C4-2B (cell line): ENCODE results near the gene TSSK2.

Experiments
- ZFX ChIP-seq: fragments of 450-650 bp; IDR thresholded peaks from 2 replicates; pipeline ENCODE4 v1.6.1; 2017
- TF ChIP-seq, protein P1 (sequence below): fragments of 450-650 bp; conservative IDR thresholded peaks from 2 replicates; pipeline ENCODE4 v1.5.1; 2017; ENCODE audit warnings: mild to moderate bottlenecking

DNA sequence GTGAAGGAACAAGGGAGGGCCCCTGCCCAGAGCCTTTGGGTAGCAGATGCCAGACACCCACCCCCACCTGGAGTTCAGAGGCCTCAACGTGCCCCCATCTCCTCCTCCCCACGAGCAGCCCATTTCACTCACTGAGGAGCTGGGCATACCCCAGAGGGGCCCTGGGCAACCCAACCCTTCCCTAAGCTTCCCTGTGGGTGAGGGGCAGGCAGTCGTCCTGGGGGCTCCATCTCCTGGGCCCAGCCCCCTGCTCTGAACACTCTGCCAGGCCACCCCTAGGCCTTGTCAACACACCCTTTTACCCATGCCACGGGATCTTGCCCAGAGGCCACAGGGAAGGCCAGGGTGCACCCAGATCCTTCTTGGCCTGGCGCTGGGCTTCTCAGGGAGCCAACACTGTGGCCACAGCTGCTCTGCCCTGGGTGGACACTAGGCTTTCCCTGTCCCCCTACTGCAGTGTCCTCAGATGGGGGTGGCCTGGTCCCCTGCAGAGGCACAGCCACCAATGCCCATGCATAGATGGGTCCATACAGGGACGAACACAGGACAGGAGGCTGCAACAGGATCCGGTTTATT is 44.0 kb downstream of the TSSK2 start:
- TF ChIP-seq, protein P1, sequence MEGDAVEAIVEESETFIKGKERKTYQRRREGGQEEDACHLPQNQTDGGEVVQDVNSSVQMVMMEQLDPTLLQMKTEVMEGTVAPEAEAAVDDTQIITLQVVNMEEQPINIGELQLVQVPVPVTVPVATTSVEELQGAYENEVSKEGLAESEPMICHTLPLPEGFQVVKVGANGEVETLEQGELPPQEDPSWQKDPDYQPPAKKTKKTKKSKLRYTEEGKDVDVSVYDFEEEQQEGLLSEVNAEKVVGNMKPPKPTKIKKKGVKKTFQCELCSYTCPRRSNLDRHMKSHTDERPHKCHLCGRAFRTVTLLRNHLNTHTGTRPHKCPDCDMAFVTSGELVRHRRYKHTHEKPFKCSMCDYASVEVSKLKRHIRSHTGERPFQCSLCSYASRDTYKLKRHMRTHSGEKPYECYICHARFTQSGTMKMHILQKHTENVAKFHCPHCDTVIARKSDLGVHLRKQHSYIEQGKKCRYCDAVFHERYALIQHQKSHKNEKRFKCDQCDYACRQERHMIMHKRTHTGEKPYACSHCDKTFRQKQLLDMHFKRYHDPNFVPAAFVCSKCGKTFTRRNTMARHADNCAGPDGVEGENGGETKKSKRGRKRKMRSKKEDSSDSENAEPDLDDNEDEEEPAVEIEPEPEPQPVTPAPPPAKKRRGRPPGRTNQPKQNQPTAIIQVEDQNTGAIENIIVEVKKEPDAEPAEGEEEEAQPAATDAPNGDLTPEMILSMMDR = no peak
- TF ChIP-seq ZFX = no peak
